ENCODE measurements around the gene EIF2A. TPM values are rescaled to one million over a fixed set of nuclear protein-coding genes. Genes with fewer than 3 reads are reported as not detected.

Gene EIF2A
- total and polyA plus RNA-seq, 2 of the 13 experiments (the other 11 are each of a cell fraction or from before 2014, with no cell fraction given), result 124 to 139 TPM

- TF ChIP-seq, protein P1, sequence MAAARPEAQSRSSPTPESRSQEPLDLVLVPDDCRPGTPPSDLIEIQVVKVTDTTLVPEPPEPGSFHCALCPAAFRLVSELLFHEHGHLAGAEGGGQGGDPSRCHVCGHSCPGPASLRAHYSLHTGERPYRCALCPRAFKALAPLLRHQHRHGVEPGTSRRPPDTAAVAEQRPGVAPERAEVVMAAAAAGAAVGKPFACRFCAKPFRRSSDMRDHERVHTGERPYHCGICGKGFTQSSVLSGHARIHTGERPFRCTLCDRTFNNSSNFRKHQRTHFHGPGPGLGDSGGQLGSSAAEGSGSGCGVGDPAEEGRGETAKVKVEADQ (CRISPR knock-in tag; IDR thresholded peaks at IDR 0.05; ENCODE audit: borderline replicate concordance), result no peak
- no peak for TF ChIP-seq SYNCRIP (IDR thresholded peaks at IDR 0.05; ENCODE audit: insufficient read depth, low read depth, low read length)
- 0 out of 2 replicates have a peak, but pooled peaks have one; percentile 23 for TF ChIP-seq ZKSCAN8 (CRISPR knock-in tag; IDR thresholded peaks at IDR 0.05; ENCODE audit: borderline replicate concordance)
- TF ChIP-seq ZBTB25 (CRISPR knock-in tag; IDR thresholded peaks at IDR 0.05), result peak; percentile 73; the same call in 1 of the 2 replicates
- peak; percentile 43; the same call in 1 of the 2 replicates for TF ChIP-seq ZNF160 (CRISPR knock-in tag; IDR thresholded peaks at IDR 0.05)
- no peak; the same call in 1 of the 2 replicates for TF ChIP-seq ZNF274 (CRISPR knock-in tag; IDR thresholded peaks at IDR 0.05)
- no peak for TF ChIP-seq MTF2 (CRISPR knock-in tag; IDR thresholded peaks at IDR 0.05; ENCODE audit: borderline replicate concordance)
- TF ChIP-seq NPAS2 (CRISPR knock-in tag; IDR thresholded peaks at IDR 0.05; ENCODE audit: borderline replicate concordance), result no peak
- TF ChIP-seq, protein P2, sequence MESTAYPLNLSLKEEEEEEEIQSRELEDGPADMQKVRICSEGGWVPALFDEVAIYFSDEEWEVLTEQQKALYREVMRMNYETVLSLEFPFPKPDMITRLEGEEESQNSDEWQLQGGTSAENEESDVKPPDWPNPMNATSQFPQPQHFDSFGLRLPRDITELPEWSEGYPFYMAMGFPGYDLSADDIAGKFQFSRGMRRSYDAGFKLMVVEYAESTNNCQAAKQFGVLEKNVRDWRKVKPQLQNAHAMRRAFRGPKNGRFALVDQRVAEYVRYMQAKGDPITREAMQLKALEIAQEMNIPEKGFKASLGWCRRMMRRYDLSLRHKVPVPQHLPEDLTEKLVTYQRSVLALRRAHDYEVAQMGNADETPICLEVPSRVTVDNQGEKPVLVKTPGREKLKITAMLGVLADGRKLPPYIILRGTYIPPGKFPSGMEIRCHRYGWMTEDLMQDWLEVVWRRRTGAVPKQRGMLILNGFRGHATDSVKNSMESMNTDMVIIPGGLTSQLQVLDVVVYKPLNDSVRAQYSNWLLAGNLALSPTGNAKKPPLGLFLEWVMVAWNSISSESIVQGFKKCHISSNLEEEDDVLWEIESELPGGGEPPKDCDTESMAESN (CRISPR knock-in tag; conservative IDR thresholded peaks at IDR 0.05), result peak; percentile 93
- no peak for TF ChIP-seq ETV6 (CRISPR knock-in tag; conservative IDR thresholded peaks at IDR 0.05)
- peak; percentile 36; the same call in 1 of the 2 replicates for TF ChIP-seq RXRB (CRISPR knock-in tag; IDR thresholded peaks at IDR 0.05; ENCODE audit: borderline replicate concordance)
- peak; percentile 58 for TF ChIP-seq SRSF1 (optimal IDR thresholded peaks at IDR 0.05; ENCODE audit: low read depth, low read length)
- TF ChIP-seq ZNF207 (IDR thresholded peaks at IDR 0.05; ENCODE audit: borderline replicate concordance), result no peak
- TF ChIP-seq TEF (CRISPR knock-in tag; IDR thresholded peaks at IDR 0.05), result 0 out of 2 replicates have a peak, but pooled peaks have one; percentile 36
- no peak for TF ChIP-seq RFX1 (IDR thresholded peaks at IDR 0.05)
- TF ChIP-seq ZNF256 (CRISPR knock-in tag; conservative IDR thresholded peaks at IDR 0.05), result 0 out of 2 replicates have a peak, but pooled peaks have one; percentile 33
- TF ChIP-seq ZNF44 (CRISPR knock-in tag; IDR thresholded peaks at IDR 0.05), result no peak
- no peak for TF ChIP-seq LCORL (IDR thresholded peaks at IDR 0.05)
- TF ChIP-seq LCORL (CRISPR knock-in tag; IDR thresholded peaks at IDR 0.05), result peak; percentile 65; the same call in 1 of the 2 replicates
- 0 out of 2 replicates have a peak, but pooled peaks have one; percentile 71 for TF ChIP-seq AKAP8 (CRISPR knock-in tag; IDR thresholded peaks at IDR 0.05)
- TF ChIP-seq ETV5 (CRISPR knock-in tag; IDR thresholded peaks at IDR 0.05; ENCODE audit: borderline replicate concordance), result peak; percentile 80
- TF ChIP-seq ZBTB34 (CRISPR knock-in tag; IDR thresholded peaks at IDR 0.05), result no peak
- TF ChIP-seq RAD21 (CRISPR knock-in tag; IDR thresholded peaks at IDR 0.05), result peak; percentile 57; the same call in 1 of the 2 replicates
- peak; percentile 35; the same call in 1 of the 2 replicates for TF ChIP-seq KLF6 (CRISPR knock-in tag; IDR thresholded peaks at IDR 0.05)
- no peak; the same call in 1 of the 2 replicates for TF ChIP-seq ZIK1 (CRISPR knock-in tag; IDR thresholded peaks at IDR 0.05; ENCODE audit: borderline replicate concordance, low read depth)
Observed at GRCh38 chr3:150546226-150547044, at the start of gene EIF2A, which contains the start of gene SERP1 (continued).
